Fibroblast of lung (primary cell): Measurements from ENCODE around the gene RNF125. TPM values are rescaled to one million over a fixed set of nuclear protein-coding genes. Genes with fewer than 3 reads are reported as not detected.

ENCODE experiments used
- DNase-seq, 2 donors: peaks; one replicate each; pipeline versions ENCODE4 v3.0.0 to v3.0.0-alpha.2; 2010; ENCODE audit warnings: low read depth in 2 of 2
- H2AFZ ChIP-seq: 2 replicates; pipeline ENCODE4 v1.5.1; 2012; ENCODE audit warnings: low read length, control low read depth, inconsistent platforms
- H3K27ac ChIP-seq: 2 replicates; pipeline ENCODE4 v1.5.1; 2011; ENCODE audit warnings: low read length, control low read depth; ENCODE audit not compliant: insufficient read depth
- H3K27me3 ChIP-seq: 2 replicates; pipeline ENCODE4 v1.5.1; 2011; ENCODE audit warnings: mild to moderate bottlenecking, low read length; ENCODE audit not compliant: control insufficient read depth, insufficient read depth
- H3K36me3 ChIP-seq: 2 replicates; pipeline ENCODE4 v1.5.1; 2011; ENCODE audit warnings: low read length; ENCODE audit not compliant: control insufficient read depth, insufficient read depth
- H3K4me1 ChIP-seq: 2 replicates; pipeline ENCODE4 v1.5.1; 2011; ENCODE audit warnings: low read length; ENCODE audit not compliant: control insufficient read depth, insufficient read depth; ENCODE audit errors: extremely low read depth
- H3K4me2 ChIP-seq: 2 replicates; pipeline ENCODE4 v1.5.1; 2011; ENCODE audit warnings: low read length, control low read depth; ENCODE audit not compliant: insufficient read depth; ENCODE audit errors: extremely low read depth
- H3K4me3 ChIP-seq, 4 experiments: fragments of 200-600 bp in 1 of 4; sonication (generic) in 1 of 4; replicated peaks in 1 of 4; 2 replicates each; pipeline ENCODE4 v1.5.1; 2011 to 2016; ENCODE audit warnings: low read length in 4 of 4, low read depth in 3 of 4, mild to moderate bottlenecking in 3 of 4, control low read depth in 2 of 4, inconsistent platforms in 1 of 4, mixed read lengths in 1 of 4; ENCODE audit not compliant: insufficient read depth in 1 of 4; ENCODE audit errors: control extremely low read depth in 1 of 4
- H3K79me2 ChIP-seq: 2 replicates; pipeline ENCODE4 v1.5.1; 2012; ENCODE audit warnings: mild to moderate bottlenecking, low read length, inconsistent platforms; ENCODE audit not compliant: control insufficient read depth, insufficient read depth
- H3K9ac ChIP-seq: 2 replicates; pipeline ENCODE4 v1.5.1; 2011; ENCODE audit warnings: mild to moderate bottlenecking, low read length, control low read depth; ENCODE audit not compliant: insufficient read depth
- H3K9me3 ChIP-seq: 2 replicates; pipeline ENCODE4 v1.5.1; 2012; ENCODE audit warnings: low read depth, low read length; ENCODE audit not compliant: control insufficient read depth, insufficient read depth
- H4K20me1 ChIP-seq: 2 replicates; pipeline ENCODE4 v1.5.1; 2011; ENCODE audit warnings: low read length; ENCODE audit not compliant: control insufficient read depth, insufficient read depth; ENCODE audit errors: extremely low read depth
- CTCF ChIP-seq, 2 donors: IDR thresholded peaks in 1 of 2; conservative IDR thresholded peaks in 1 of 2; 1 replicate in 1 of 2; 2 replicates in 1 of 2; pipeline ENCODE4 v1.5.1; 2011 to 2012; ENCODE audit warnings: low read length in 2 of 2, control low read depth in 1 of 2, inconsistent platforms in 1 of 2, low read depth in 1 of 2, mild to moderate bottlenecking in 1 of 2
- EZH2 ChIP-seq: IDR thresholded peaks from 2 replicates; pipeline ENCODE4 v1.5.1; 2012; ENCODE audit warnings: low read length, control low read depth, mild to moderate bottlenecking; ENCODE audit errors: missing control alignments
- polyA minus RNA-seq: library from RNA; depleted of rRNA, polyadenylated mRNA; stranded (reverse); fragments of >200 nt; gene quantifications from 2 replicates; pipeline ENCODE4 v1.2.3, GENCODE V29; 2011; ENCODE audit warnings: low replicate concordance
- polyA plus RNA-seq, 2 donors: library from polyadenylated mRNA; depleted of rRNA in 1 of 2; stranded (reverse) in 1 of 2; unstranded in 1 of 2; fragments of >200 nt; gene quantifications; 2 replicates each; pipeline ENCODE4 v1.2.1, GENCODE V29; 2011 to 2012; ENCODE audit warnings: missing spikeins in 1 of 2
- total RNA-seq: library from RNA; depleted of rRNA; stranded (reverse); fragments of >200 nt; gene quantifications from 2 replicates; pipeline ENCODE4 v1.2.1, GENCODE V29; 2014

RNF125 gene
- 0.26 and 0.33 TPM in 2 replicates for total RNA-seq
- polyA plus RNA-seq: 0.14 and 0.67 TPM in 2 replicates
- polyA plus RNA-seq (2012): 0.10 and 0.28 TPM in 2 replicates
- polyA minus RNA-seq: 0.19 and 0.39 TPM in 2 replicates

- Histone ChIP-seq H3K27ac (no peak within 1 kb of the TSS), H3K9me3 (no peaks in the 10 kb centered on the region), H3K36me3 (no peaks in the 10 kb centered on the region), H3K27me3 (no peaks in the 10 kb centered on the region), H3K4me3 (peak within 1 kb of the TSS; percentile 22 to 69 (median 48)), H2AFZ (peak within 1 kb of the TSS; percentile 79), H3K4me2 (peak within 1 kb of the TSS; percentile 85), H3K4me1 (no peaks in the 10 kb centered on the region), H3K79me2 (no peaks in the 10 kb centered on the region), H4K20me1 (no peaks in the 10 kb centered on the region), H3K9ac (no peak within 1 kb of the TSS)
- TF ChIP-seq CTCF (conservative IDR thresholded peaks at IDR 0.05 in 1 of 2, IDR thresholded peaks at IDR 0.05 in 1 of 2; ENCODE audit: low read depth in 1 of 2, low read length in 2 of 2) (no peak), EZH2 (peak; percentile 17)
- peak; percentile 80 to 91 for DNase-seq
Measured at GRCh38 chr18:32018331-32019250, at the start of gene RNF125. Gene RNF125, plus strand, starts transcription at chr18:32018825. Its CDS starts 39 bp downstream, at chr18:32018864.

GRCh38 chr18:31970617-31971016 lies 48.0 kb upstream of the RNF125 start:
- DNase-seq: no peak
- Histone ChIP-seq H3K9me3 (no peaks in the 10 kb centered on the region), H3K4me2 (no peak overlapping the region), H3K27ac (no peak overlapping the region), H3K27me3 (no peaks in the 10 kb centered on the region), H3K9ac (no peak overlapping the region), H3K79me2 (no peaks in the 10 kb centered on the region), H4K20me1 (no peaks in the 10 kb centered on the region), H3K4me3 (no peak overlapping the region), H3K4me1 (no peaks in the 10 kb centered on the region), H3K36me3 (no peaks in the 10 kb centered on the region), H2AFZ (no peak overlapping the region)
- TF ChIP-seq CTCF (conservative IDR thresholded peaks at IDR 0.05 in 1 of 2, IDR thresholded peaks at IDR 0.05 in 1 of 2; ENCODE audit: low read depth in 1 of 2, low read length in 2 of 2) (no peak), EZH2 (no peak)

GRCh38 chr18:31973929-31974546 lies 44.6 kb upstream of the RNF125 start:
- no peaks in the 10 kb centered on the region for H3K79me2 ChIP-seq
- H3K9ac ChIP-seq: no peak overlapping the region
- no peak overlapping the region for H2AFZ ChIP-seq
- TF ChIP-seq EZH2: no peak
- TF ChIP-seq CTCF (conservative IDR thresholded peaks at IDR 0.05 in 1 of 2, IDR thresholded peaks at IDR 0.05 in 1 of 2; ENCODE audit: low read depth in 1 of 2, low read length in 2 of 2): no peak
- H3K27me3 ChIP-seq: no peaks in the 10 kb centered on the region
- H3K4me1 ChIP-seq: no peaks in the 10 kb centered on the region
- DNase-seq: no peak
- H4K20me1 ChIP-seq: no peaks in the 10 kb centered on the region
- H3K4me2 ChIP-seq: no peak overlapping the region
- H3K9me3 ChIP-seq: no peaks in the 10 kb centered on the region
- no peaks in the 10 kb centered on the region for H3K36me3 ChIP-seq
- no peak overlapping the region for H3K27ac ChIP-seq
- H3K4me3 ChIP-seq: no peak overlapping the region
